T-helper 2 cell (primary cell): ENCODE data around the gene PRR20D.
"Not testable (repeated sequence)": the region's sequence is repeated elsewhere in the genome, so short reads cannot be mapped to it uniquely, and the experiment has no call there.

Experiments
- DNase-seq, 5 experiments: peaks; one replicate each; pipeline versions ENCODE4 v3.0.0 to v3.0.0-alpha.2; 2012 to 2022
- total RNA-seq, 2 donors: gene quantifications; one replicate each; lab custom pipeline; 2026; lab: John Stamatoyannopoulos, UW

The PRR20D gene
- 0 reads per million in 2 donors for total RNA-seq

- DNase-seq = not testable (repeated sequence)
These were observed at the start of gene PRR20D for GRCh38 chr13:57160332-57160731. TSS of gene PRR20D (plus strand) at chr13:57160632. CDS start at chr13:57161019, 387 bp downstream.

DNA sequence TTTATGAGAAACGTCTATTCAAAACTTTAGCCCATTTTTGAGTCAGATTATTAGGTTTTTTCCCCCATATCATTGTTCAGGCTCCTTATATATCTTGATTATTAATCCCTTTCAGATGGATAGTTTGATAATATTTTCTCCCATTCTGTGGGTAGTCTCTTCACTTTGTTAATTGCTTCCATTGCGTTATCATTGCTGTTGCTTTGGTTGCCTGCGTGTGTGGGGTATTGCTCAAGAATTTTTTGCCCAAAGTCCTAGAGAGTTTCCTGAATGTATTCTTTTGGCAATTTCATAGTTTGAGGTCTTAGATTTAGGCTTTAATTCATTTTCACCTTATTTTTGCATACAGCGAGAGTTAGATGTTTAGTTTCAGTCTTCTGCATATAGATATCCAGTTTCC is 45.5 kb upstream of the PRR20D start:
- no peak for DNase-seq

- DNase-seq = no peak
These were observed 36.8 kb upstream of the PRR20D start for GRCh38 chr13:57123681-57124080.

DNA sequence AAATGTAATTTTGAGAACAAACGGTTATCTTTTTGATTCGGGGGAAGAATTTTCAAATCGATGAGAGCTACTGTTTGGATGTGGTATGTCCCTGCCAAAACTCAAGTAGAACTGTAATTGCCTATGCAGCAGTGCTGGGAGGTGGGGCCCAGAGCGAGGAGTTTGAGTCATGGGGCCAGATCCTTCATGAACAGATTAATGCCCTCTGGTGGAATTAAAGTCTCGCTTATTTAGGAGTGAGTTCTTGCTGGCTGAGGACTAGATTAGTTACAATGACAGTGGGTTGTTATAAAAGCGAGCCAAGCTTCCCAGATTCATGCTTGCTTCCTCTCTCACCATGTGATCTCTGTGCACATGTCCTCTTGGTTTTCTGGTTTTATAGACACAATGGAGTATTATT is 31.5 kb upstream of the PRR20D start:
- DNase-seq = no peak

DNA sequence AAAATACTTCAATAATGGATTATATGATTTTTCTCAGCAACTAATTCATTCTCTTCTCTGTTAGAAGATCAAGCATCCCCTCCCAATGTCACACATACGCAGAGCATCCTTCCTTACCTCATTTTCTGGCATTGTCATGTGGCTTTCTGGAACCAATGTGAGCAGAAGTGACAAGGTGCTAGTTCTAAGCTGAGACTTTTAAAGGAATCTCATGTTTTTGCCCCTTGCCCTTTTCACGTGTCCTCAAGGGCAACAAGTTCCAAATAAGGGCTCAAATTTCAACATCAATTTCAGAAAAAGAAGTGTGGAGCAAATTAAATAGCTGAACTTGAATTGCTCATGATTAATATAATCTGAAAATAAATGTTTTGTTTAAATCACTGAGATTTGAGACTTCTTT is 24.3 kb upstream of the PRR20D start:
- no peak for DNase-seq

DNA sequence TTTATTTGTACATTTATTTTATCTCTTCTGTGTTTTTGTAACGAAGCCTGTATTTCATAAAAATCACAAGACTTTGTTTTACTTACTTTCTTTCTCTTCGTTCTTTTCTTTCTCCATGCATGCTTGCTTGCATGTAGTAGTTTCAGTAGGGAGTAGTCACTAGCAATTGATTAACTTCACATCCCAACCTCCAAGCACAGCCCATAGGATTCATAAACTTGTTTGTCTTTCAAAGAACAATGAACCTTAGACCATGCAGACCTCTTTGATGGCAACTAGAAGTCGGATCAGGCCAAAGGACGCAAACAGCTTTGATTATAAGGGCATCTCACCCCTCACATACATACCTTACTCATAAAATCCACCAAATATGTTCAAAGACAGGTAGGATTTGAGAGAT is 22.8 kb upstream of the PRR20D start:
- no peak for DNase-seq

GRCh38 chr13:57138988-57139387 is 21.4 kb upstream of the PRR20D start:
- no peak for DNase-seq

DNA sequence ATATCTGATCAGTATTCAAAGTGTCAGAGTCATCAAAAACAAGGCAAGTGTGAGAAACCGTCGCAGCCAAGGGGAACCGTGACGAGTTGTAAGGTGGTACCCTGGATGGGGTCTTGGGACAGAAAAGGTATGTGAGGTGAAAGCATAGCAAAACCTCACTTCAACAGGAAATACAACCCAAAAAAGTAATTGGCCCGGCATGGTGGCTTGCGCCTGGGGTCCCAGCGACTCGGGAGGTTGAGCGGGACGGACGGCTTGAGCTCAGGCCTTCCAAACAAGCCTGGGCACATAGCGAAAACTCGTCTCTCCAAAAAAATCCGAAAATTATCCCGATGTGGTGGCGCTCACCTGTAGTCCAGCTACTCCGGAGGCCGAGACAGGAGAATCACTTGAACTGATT is 20.7 kb upstream of the PRR20D start:
- not testable (repeated sequence) for DNase-seq

- DNase-seq = not testable (repeated sequence)
These were observed 20.0 kb upstream of the PRR20D start, which contains the start of gene PRR20A for GRCh38 chr13:57140235-57140968. TSS of gene PRR20A (plus strand) at chr13:57140918. CDS start at chr13:57141305, 387 bp downstream.

GRCh38 chr13:57147188-57147587 is 13.2 kb upstream of the PRR20D start, which contains the start of gene PRR20B:
TSS of gene PRR20B (plus strand) at chr13:57147488. CDS start at chr13:57147875, 387 bp downstream.
- not testable (repeated sequence) for DNase-seq

DNA sequence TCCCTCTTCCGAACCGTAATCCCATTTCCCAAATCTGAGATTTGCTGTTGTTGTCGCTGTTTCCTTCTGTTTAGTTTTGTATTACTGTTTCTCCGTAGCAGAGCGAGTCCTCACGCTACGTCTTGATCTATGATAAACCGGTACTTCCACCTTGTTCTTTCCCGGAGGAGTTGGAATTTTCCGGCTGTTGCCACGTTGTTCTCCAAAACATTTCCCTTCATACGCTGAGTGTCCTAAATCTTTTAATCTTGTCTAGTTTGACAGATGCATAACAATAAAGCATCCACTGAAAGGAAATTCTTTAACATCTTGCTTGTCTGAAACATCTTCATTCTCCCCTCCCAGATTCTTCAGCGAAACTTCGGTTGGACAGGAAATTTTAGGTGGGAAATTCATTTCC is 12.3 kb upstream of the PRR20D start:
- DNase-seq = not testable (repeated sequence)

GRCh38 chr13:57153761-57154160 is 6.7 kb upstream of the PRR20D start, which contains the start of gene PRR20C:
TSS of gene PRR20C (plus strand) at chr13:57154061. CDS start at chr13:57154448, 387 bp downstream.
- DNase-seq = not testable (repeated sequence)

- DNase-seq = not testable (repeated sequence)
These were observed 6.5 kb downstream of the PRR20D start, which contains the start of gene PRR20E for GRCh38 chr13:57166897-57167296. TSS of gene PRR20E (plus strand) at chr13:57167197. CDS start at chr13:57167584, 387 bp downstream.

DNA sequence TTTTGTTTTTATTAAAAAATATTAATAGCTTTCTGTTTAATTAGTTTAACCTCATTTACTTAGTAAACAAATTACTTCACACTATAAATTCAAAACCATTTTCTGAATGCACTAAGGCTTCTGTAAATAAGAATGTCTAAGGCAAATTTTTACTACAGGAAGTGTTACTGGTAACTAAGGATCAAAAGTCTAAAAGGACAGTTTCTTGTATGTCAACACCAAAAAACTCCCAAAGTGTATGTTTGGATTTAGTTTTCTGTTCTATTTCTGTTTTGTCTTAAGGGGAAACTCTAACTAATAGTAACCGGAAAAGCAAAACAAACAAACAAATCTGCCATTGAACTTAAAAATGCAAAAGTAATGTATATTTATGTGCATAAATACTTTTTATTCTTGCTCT is 31.2 kb downstream of the PRR20D start:
- no peak for DNase-seq

DNA sequence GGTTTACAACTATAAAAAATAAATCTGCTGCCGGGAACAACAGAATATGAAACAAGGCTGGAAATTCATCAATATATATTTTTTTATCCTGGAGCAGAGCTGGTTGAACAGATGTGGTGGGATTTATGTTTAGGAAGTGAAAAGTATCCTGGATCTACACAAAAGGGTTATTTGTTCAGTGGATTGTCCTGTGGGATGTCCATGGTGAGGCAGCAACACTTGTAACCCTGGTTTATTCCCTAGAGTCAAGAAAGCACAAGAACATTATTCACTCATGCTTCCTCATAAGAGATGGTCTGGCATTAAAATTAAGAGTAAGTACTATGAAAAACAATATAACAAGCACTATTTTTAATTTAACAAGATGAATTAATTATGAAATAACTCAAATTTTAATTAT is 52.6 kb downstream of the PRR20D start:
- DNase-seq = no peak
